HG03097 (cell line): ENCODE measurements around the gene PTPRCAP.
"Not testable (repeated sequence)": the region's sequence is repeated elsewhere in the genome, so short reads cannot be mapped to it uniquely, and the experiment has no call there.

Source experiments
- ATAC-seq: cut with Tn5 transposase; IDR thresholded peaks from one replicate; pipeline ENCODE4 v1.9.1; 2021; ENCODE audit not compliant: unreplicated experiment, low FRiP score

Gene PTPRCAP

DNA sequence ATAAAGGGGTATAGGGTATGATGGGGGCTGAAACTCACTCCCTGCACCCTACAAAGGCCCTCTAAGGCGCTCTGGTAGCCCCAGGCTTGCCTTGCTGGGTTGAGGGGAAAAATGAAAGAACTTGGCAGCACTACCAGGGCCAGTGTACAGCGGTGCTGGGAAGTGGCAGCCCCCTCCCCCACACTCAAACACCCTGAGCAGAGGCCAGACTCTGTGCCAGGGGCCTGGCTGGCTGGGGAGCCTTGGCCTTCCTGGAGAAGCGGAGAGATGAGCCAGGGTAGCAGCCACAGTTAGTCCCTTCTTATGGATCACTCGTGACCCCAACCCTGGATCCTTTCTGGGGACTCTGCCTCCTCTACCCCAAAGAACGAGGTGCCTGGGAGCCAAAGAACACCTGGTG is 28.9 kb upstream of the PTPRCAP start:
- ATAC-seq, result no peak

DNA sequence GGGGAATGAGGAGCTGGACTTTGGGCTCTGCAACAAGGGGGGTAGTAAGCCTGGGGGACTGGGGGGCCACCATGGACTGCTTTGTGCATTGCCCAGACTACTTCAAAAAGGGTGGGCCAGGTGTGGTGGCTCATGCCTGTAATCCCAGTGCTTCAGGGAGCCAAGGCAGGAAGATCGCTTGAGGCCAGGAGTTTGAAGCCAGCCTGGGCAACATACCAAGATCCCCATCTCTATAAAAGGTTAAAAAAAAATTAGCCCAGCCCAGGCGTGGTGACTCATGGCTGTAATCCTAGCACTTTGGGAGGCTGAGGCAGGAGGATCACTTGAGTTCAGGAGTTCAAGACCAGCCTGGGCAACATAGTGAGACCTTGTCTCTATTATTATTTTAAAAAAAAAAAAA is 28.0 kb upstream of the PTPRCAP start:
- ATAC-seq, result not testable (repeated sequence)

DNA sequence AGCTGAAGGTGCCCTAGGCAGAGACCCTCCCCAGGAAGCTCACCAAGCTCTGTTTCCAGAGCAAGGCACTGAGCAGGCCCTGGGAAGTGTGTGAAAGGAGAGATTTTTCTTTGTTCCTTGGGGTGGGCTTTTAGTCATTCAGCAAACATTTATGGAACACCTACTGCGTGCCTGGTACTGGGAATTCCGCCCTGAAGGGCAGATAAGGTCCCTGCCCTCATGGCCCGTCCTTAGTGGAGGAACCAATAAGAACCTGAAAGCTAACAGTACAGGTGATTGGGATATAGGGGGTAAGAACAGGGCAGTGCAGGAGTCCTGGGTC is 27.7 kb upstream of the PTPRCAP start:
- no peak for ATAC-seq

DNA sequence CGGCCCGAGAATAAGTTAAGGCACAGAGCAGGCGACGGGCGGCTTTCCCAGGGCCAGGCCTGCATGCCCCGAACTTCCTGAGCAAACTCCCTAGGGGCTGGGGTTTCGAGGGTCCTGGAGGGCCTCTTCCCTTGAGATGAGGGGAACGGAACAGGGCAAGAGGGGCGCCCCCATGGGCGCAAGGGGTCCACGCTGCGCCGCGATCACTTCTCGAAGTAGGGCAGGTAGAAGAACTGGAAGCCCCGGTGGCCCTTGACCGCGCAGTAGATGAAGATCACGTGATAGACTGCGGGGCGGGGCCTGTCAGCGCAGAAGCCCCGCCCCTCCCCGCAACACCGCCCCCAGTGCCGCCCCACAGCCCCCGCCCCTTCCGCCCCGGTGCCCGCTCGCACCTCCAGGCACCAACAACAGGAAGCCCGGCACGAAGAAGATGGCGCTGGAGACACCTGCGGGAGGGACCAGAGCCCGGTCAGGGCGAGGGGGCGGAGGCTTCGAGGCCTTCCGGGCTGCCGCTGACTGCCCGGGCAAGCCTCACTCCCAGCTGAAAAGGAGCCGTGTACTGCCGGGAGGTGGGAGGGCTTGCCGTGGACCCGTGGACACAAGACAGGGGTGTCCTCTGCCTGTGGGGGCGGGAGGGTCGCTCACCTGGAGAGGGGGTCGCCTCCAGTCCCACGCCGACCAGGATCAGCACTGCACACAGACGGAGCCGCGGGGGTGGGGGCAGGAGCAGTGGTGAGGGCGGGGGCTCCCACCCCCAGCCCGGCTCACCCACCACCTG is 27.1 kb upstream of the PTPRCAP start:
- ATAC-seq, result no peak

DNA sequence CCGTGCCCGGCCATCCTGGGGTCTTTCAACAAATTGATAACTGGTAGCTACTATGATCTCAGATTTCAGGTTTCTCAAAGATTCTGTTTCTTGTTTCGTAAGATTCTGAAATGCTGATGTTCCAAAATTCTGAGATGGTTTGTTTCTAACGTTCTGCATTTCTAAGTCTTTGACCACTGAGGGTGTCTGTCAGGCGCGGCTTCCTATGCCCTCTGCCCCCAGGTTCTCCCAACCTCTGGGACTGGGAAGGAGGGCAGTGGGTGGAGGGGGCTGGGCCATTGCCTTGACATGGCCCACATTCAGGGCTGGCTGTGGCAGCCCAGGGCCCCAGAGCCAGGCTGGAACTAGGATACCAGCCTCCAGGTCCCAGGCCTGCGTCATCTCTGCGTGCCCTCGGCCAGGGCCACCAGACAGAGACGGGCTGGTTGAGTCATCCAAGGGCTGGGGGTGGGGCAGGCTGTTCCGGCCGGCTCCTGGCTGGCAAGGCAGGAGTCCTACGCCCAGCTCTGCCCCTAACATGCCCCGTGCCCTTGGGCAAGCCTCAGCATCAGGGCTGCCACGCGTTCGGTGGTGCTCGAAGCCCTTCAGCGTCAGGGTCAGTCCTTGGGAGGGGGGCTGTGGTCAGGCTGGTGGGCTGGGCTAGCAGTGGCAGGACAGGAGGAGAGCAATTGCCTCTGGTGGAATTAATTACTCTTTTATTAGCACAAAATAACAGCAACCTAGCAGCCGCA is 26.4 kb upstream of the PTPRCAP start:
- ATAC-seq, result no peak

DNA sequence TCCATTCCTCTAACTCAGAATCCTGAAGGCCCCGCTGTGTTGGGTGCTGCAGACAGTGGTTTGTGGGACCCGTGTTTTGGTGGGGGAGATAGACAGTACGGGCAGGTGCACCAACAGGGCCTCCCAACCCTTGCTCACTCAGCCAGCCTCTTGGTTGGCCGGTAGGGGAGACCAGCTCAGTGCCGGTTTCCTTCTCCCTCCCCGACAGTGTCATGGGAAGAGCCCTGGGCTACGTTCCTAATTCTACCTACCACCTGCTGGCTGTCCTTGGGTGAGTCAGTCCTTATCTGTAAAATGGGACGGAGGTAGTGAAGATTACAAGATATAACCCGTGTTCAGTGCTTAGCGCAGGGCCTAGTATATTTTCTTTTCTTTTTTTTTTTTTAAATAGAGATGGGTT is 25.7 kb upstream of the PTPRCAP start:
- no peak for ATAC-seq

DNA sequence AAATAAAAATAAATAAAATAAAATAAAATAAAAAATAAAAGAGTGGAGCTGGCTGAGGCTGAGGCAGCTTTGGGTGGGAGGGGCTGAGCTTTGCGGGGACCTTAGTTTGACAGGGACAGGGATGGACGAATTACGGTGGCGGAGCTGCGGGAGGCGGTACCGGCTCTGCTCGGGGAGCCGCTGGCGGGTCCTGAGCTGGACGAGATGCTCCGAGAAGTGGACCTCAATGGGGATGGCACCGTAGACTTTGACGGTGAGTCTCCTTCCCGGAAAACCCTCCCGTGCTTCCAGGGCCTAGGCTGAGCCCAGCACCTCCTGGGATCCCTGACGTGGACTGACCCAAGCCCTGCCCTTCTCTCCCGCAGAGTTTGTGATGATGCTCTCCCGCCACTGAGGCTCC is 20.8 kb upstream of the PTPRCAP start:
- no peak for ATAC-seq

DNA sequence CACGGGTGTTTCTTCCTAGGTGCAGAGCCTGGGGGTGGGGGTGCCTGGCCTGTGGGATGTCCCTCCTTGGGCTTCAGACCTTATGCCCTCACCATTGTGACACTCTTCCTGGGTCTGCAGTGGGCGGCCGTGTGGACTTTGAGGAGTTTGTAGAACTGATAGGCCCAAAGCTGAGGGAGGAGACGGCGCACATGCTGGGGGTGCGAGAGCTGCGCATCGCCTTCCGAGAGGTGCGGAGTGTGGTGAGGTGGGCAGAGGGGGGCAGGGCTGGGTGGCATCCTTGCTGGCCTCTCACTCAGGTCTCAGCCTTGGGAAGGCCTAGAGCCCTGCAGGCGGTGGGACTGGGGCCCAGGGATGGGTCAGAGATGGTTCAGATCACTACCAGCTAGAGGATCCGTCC is 20.0 kb upstream of the PTPRCAP start:
- no peak for ATAC-seq

DNA sequence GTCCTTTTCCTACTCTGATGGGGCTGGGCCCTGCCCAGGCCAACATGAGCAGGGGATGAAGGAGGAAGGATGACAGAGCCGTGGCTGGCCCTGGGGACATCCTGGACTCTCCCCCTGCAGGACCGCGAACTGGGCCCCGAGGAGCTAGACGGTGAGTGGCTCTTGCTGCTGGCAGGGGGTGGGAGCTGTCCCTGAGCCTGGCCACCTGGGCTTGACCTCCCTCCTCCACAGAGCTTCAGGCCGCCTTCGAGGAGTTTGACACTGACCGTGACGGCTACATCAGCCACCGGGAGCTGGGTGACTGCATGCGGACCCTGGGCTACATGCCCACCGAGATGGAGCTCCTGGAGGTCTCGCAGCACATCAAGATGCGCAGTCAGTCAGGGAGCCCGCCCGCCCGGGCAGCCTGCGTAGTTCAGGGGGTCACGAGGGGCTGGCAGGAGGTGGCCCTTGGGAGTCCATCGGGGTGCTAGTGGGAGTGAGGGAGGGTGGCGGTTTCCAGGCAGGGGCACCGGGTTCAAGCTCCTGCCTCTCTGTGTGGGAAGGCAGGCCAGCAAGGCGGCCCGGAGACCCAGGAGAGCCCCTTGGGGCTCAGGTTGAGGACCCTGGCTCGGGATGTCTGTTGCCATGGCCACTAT is 18.7 kb upstream of the PTPRCAP start:
- ATAC-seq, result no peak

DNA sequence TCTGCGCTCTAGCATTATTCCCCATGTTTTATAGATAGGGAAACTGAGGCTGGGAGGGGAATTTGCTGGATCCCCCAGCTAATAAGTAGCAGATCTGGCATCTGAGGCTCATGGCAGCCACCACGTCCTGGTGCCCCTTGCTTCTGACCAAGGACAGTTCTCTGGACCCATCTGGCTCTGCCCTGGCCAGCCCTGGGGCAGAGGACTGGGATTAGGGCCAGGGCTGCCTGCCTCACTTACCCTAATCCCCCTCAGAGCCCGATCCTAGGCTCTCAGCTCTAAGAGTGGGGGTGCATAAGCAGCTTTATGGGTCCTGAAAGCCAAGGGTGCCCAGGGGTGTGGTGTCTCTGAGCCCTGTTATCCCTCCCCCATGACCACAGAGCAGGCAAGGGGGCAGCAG is 17.6 kb upstream of the PTPRCAP start, which contains the start of gene CABP4:
TSS of gene CABP4 (plus strand) at position 301 of the 400 bp plus-strand sequence. CDS start at position 371, 70 bp downstream.
- ATAC-seq, result no peak

DNA sequence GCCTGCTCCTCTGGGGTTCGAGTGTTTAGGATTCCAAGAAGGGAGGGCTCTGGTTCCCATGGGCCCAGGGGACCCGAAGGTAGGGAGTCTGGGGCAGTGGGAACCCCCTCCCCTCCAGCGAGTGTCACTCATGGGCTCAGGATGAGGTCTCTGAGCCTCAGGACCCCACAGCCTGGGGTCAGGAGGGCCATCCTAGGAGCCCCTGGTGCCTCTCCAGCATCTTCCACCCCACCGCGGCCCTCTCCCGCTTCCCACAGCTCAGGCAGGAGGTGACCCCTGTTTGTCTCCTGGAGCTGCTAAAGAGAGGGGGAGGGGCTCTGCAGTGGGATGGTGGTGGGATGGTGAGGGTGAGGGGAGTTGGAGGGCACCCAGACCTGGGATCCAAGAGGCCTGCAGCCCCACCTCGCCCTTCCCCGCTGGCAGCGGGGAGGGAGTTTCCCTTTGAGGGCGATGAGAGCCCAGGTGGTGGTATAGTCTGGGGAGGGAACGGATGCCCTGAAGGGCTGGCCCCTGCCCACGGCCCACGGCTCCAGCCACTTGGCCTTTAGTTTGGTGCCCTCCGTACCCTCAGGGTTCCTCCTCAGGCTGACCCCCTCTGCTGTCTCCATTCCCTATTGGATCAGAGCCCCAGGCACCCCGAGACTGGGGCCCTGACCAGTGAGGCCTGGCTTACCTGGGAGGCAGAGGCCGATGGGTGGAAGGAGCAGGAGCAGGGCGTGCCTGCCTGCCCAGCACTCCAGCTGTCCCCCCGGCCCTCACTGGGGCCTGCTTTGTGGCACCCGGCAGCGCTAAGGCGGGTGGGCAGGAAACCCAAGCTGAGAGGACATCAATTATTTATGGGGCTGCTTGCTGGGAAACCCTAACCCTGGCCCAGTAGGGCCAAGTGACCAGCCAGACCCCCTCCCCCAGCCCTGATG is 16.6 kb upstream of the PTPRCAP start:
- ATAC-seq, result no peak

DNA sequence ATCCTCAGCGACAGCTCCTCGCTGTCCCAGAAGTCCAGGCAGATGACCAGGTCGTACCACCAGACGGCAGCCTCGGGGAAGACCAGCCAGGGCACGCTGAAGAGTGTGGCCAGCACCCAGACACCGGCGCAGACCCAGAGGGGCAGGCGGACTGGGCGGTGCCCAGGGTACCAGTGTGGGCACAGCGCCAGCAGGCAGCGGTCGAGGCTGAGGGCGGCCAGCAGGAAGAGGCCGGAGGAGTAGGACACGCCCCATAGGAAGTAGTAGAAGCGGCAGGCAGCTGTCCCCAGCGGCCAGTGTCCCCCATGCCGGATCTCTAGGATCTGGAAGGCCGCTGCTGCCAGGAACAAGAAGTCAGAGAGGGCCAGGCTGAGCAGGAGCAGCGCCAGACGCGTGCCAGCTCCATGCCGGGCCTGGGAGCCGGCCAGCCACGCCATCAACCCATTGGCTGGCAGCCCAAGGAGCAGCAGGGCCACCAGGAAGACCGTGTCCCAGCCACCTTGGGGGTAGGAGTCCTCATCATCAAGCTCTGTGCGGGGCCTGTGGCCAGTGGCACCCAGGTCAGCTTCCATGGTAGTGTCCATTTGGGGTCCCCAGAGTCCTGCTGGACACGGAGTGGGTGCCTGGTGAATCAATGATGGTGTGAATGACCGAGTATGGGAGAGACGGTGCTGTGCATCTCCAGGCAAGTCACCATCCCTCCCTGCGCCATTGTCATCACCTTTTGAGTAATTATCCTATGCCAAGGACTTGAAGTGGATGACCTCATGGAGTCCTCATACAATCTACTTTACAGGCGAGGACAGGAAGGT is 14.9 kb upstream of the PTPRCAP start, which contains the start of gene GPR152:
TSS of gene GPR152 (minus strand) at position 589 of the 812 bp plus-strand sequence. CDS start at position 584, 5 bp downstream.
- no peak for ATAC-seq

DNA sequence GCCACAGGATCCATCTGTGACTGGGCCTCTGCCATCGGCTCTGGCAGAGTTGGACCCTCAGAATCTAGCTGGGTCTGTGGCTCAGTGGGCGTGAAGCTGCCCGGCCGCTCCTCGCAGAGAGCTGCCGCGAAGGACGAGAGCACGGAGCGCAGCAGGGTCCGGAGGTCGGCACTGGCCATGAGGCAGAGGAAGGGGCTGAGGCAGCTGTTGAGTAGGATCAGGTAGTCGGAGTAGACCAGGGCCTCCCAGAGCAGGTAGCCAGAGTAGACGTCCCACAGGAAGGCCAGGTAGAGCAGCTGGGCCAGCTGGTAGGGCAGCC is 14.1 kb upstream of the PTPRCAP start:
- no peak for ATAC-seq

DNA sequence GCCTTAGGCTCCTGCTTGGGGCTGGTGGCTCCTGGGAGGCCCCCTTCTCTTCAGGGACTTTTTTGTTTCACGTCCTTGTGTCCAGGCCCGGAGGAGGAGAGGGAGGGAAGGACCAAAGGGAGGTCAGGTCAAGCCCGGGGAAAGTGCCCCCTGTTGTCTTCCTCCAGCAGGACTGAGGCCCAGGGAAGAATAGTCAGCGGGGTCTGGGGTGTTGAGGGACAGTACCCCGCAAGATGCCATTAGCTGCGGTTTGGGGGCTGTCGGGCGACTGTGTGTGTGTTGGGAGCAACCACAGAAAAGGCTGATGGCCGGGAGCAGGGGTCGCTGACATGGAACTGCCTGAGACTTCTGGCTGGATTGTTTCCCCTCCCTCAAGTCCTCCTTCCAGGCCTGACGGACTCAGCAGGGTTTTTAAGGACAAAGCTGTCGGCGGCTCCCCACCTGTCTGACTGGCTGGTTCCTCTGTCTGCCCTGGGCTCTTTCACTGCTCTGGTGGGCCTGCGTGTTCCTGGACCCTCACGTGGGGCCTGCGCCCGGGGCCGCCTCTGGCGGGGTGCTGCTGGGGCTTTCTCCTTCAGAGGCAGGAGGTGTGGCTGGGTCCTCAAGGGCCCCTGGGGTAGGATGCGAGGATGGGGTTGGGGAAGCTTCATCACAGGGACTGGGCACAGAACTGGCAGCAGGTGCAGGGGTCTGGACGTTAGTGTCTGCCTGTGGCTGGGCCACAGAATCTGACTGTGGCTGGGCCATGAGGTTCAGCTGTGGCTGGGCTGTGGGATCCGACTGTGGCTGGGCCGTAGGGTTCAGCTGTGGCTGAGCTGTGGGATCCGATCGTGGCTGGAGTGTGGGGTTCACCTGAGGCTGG is 13.5 kb upstream of the PTPRCAP start:
- ATAC-seq, result no peak

DNA sequence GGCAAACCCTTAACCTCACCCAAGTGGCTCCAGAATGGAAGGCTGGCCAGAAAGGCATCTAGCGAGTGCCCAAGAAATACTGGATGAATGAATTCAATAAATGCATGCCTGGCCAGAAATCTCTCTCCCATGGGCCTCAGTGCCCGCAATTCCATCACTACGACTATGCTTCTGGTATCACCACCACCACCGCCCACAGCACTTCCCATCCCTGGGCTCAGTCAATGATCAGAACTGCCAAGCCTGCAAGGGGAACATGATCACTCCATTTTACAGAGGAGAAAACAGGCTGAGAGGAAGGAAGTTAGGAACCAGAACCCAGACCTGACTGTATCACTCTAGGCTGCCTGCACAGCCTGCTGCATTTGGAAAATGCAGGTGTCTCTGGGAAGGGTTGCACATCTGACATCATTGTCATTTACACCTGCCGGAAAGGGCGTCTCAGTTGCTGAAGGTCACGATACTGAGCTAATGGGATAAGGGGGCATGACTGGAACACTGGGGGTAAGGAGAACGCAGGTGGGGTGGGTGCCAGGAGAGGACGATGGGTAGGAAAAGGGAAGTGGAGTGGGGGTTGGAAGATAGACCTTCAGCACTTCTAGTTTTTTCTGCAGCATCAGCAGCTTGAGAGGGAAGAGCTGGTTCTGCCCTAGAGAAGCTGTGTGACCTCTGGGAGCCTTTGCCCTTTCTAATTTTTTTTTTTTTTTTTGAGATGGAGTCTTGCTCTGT is 11.8 kb upstream of the PTPRCAP start:
- no peak for ATAC-seq

DNA sequence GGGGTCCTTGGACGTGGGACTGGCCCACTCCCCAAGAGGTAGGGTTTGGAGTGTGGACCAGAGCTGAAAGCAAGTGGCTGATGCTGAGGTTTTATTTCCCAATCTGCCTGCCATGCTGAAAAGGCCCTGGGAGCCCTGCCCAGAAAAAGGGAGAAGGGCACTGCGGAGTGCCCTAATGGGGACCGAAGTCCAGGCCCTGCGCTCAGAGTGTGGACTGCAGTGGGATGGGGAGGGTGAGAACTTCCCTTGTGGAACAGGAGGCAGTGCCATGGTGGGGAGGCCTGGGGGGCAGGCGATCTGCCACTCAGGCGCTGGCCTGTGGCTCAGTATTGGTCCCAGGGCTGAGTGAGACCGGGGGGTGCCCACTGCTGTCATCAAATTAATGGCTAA is 10.7 kb upstream of the PTPRCAP start:
- no peak for ATAC-seq

DNA sequence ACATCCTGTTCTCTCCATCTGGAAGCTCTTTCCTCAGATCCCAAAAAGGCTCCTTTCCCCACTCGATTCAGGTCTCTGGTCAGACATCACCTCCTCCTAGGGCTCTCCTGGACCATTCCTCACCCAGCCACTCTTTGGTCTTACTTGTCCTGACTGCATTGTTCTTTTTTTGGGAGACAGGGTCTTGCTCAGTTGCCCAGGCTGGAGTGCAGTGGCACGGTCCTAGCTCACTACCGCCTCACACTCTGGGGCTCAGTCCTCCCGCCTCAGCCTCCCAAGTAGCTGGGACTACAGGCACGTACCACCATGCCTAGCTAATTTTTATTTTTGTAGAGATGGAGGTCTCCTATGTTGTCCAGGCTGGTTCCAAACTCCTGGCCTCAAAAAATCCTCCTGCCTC is 8.0 kb upstream of the PTPRCAP start:
- ATAC-seq, result no peak
